Kidney (tissue), 14 donors: ENCODE measurements around the gene RDH12. TPM values are rescaled to one million over a fixed set of nuclear protein-coding genes. Genes with fewer than 3 reads are reported as not detected.
A peak's percentile ranks its signal among the peaks of the same experiment; 100 is the strongest.
"Not testable (repeated sequence)": the region's sequence is repeated elsewhere in the genome, so short reads cannot be mapped to it uniquely, and the experiment has no call there.

ENCODE experiments used
- DNase-seq, 5 donors: peaks; one replicate each; pipeline ENCODE4 v3.0.0-alpha.2; 2013 to 2020
- FAIRE-seq: peaks from 2 replicates; lab custom pipeline; 2012; peaks lifted over from hg19 to GRCh38; lab: Jason Lieb, UNC
- H3K27ac ChIP-seq, 2 donors: one replicate each; pipeline ENCODE4 v1.7.0; 2013; ENCODE audit warnings: low read depth in 2 of 2, low read length in 2 of 2, inconsistent platforms in 1 of 2
- H3K27me3 ChIP-seq: one replicate; pipeline ENCODE4 v1.7.1; 2013; ENCODE audit warnings: low read length, inconsistent platforms; ENCODE audit not compliant: control insufficient read depth, insufficient read depth
- H3K36me3 ChIP-seq, 3 donors: one replicate each; pipeline versions ENCODE4 v1.7.0 to v1.7.1; 2013; ENCODE audit warnings: low read length in 3 of 3, control low read depth in 1 of 3, inconsistent platforms in 1 of 3; ENCODE audit not compliant: insufficient read depth in 3 of 3, control insufficient read depth in 2 of 3
- H3K4me1 ChIP-seq, 3 donors: one replicate each; pipeline versions ENCODE4 v1.7.0 to v1.7.1; 2013; ENCODE audit warnings: low read length in 3 of 3, inconsistent platforms in 1 of 3, low read depth in 1 of 3; ENCODE audit not compliant: control insufficient read depth in 2 of 3, insufficient read depth in 2 of 3
- H3K4me3 ChIP-seq, 3 donors: one replicate each; pipeline versions ENCODE4 v1.7.0 to v1.8.1; 2013; ENCODE audit warnings: low read length in 3 of 3, control low read depth in 1 of 3, inconsistent platforms in 1 of 3
- H3K9ac ChIP-seq, 3 donors: one replicate each; pipeline versions ENCODE4 v1.7.0 to v1.7.1; 2013; ENCODE audit warnings: low read length in 3 of 3, control low read depth in 1 of 3, inconsistent platforms in 1 of 3
- H3K9me3 ChIP-seq, 3 donors: one replicate each; pipeline versions ENCODE4 v1.7.0 to v1.7.1; 2013; ENCODE audit warnings: low read length in 3 of 3, control low read depth in 1 of 3, inconsistent platforms in 1 of 3; ENCODE audit not compliant: control insufficient read depth in 2 of 3, insufficient read depth in 1 of 3
- intact Hi-C: fragments of 100-400 bp; cut with DNase I; formaldehyde crosslinking; loops from one replicate; pipeline ENCODE4 v1.11.1; 2022
- polyA plus RNA-seq: library from polyadenylated mRNA; stranded (reverse); fragments of 350-450 nt; fragmentation: Illumina TruSeq; extraction: RNeasy Lipid Tissue Mini Kit (QIAGEN cat#74804); gene quantifications from one replicate; pipeline ENCODE4 v1.2.3, GENCODE V29; 2014; ENCODE audit warnings: low read depth, low replicate concordance; ENCODE audit not compliant: insufficient read depth
- total RNA-seq: library from RNA; stranded (reverse); fragmentation: NEBNext Ultra II Directional; extraction: Animal tissue kit (Norgen Biotek cat#: 25700); gene quantifications from one replicate; pipeline ENCODE4 v1.2.1, GENCODE V29; 2021
- TF ChIP-seq, protein P1 (sequence below): IDR thresholded peaks from 3 replicates; pipeline ENCODE4 v1.5.1; 2012; ENCODE audit warnings: mild to moderate bottlenecking, moderate library complexity, borderline replicate concordance; ENCODE audit not compliant: insufficient read depth; ENCODE audit errors: extremely low read depth
- donor health status: control.
- donor health status: control.
- donor health status: control.
- donor health status: control.
- donor health status: control.
- donor health status: DM: yes; HTN: yes; CAD: no.
- donor health status: Normal renal cell carcinoma (clear cell type).

RDH12 gene
- total and polyA plus RNA-seq, 2 donors from 2014 or later, result 0.22 to 10.0 TPM

GRCh38 chr14:67704484-67705089 lies 2.9 kb downstream of the RDH12 start:
- no peak overlapping the region for H3K9ac ChIP-seq
- H3K4me3 ChIP-seq, result no peak overlapping the region
- no peak overlapping the region for H3K27ac ChIP-seq
- no peaks in the 10 kb centered on the region for H3K9me3 ChIP-seq
- intact Hi-C loops, result loop anchor here (10.0 kb wide), 1 partner anchor 120 kb away; no protein-coding TSS in a partner anchor
- DNase-seq (peak in 3 of 5 donors; percentile 38 to 77 (median 74)), FAIRE-seq (no peak)
- H3K4me1 ChIP-seq, result peaks cover 0 to 8% (median 0%) of the 10 kb centered on the region in 3 donors
- no peaks in the 10 kb centered on the region for H3K27me3 ChIP-seq
- no peaks in the 10 kb centered on the region for H3K36me3 ChIP-seq
- TF ChIP-seq, protein P1, sequence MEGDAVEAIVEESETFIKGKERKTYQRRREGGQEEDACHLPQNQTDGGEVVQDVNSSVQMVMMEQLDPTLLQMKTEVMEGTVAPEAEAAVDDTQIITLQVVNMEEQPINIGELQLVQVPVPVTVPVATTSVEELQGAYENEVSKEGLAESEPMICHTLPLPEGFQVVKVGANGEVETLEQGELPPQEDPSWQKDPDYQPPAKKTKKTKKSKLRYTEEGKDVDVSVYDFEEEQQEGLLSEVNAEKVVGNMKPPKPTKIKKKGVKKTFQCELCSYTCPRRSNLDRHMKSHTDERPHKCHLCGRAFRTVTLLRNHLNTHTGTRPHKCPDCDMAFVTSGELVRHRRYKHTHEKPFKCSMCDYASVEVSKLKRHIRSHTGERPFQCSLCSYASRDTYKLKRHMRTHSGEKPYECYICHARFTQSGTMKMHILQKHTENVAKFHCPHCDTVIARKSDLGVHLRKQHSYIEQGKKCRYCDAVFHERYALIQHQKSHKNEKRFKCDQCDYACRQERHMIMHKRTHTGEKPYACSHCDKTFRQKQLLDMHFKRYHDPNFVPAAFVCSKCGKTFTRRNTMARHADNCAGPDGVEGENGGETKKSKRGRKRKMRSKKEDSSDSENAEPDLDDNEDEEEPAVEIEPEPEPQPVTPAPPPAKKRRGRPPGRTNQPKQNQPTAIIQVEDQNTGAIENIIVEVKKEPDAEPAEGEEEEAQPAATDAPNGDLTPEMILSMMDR, result peak; percentile 74

GRCh38 chr14:67705211-67705610 lies 3.5 kb downstream of the RDH12 start:
- Histone ChIP-seq H3K4me1 (peaks cover 0 to 8% (median 0%) of the 10 kb centered on the region in 3 donors), H3K27me3 (no peaks in the 10 kb centered on the region), H3K4me3 (no peak overlapping the region), H3K36me3 (no peaks in the 10 kb centered on the region), H3K27ac (no peak overlapping the region), H3K9me3 (no peaks in the 10 kb centered on the region), H3K9ac (no peak overlapping the region)
- intact Hi-C loops, result loop anchor here (10.0 kb wide), 1 partner anchor 120 kb away; no protein-coding TSS in a partner anchor
- FAIRE-seq (no peak), DNase-seq (no peak)
- TF ChIP-seq, protein P1, result no peak

DNA sequence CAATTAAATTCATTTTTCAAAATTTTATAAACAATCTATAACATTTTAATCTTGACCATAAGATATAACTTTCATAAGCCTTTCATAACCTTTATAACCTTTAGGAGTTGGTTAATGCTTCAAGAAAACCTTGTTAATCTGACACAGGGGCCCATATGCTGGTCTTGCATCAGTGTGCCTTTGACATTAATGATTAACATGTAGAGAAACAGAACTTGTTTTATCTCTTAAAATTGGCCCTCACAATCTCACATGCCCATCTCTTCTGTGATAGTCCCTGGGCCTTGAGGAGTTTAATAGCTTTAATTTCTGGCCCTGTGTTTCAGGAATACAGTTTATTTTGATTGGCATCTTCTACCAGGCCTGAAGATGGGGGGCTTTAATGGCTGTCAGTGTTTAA lies 7.7 kb downstream of the RDH12 start:
- H3K4me1 ChIP-seq, DNase-seq, H3K36me3 ChIP-seq, FAIRE-seq, H3K27me3 ChIP-seq, H3K27ac ChIP-seq, H3K4me3 ChIP-seq, H3K9ac ChIP-seq, H3K9me3 ChIP-seq: not testable (repeated sequence)
- intact Hi-C loops, result loop anchor here (10.0 kb wide), 1 partner anchor 125 kb away; no protein-coding TSS in a partner anchor

DNA sequence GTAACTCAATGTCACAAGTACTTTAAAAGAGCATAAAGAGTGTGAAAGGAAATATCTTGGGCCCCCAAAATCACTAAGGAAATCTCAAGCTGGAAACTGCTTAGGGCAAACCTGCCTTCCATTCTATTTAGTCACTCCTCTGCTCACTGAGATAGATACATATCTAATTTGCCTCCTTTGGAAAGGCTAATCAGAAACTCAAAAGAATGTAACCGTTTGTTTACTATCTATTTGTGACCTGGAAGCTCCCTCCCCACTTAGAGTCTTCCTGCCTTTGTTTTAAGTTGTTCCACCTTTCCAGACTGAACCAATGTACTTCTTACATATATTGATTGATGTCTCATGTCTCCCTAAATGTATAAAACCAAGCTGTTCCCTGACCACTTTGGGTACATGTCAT lies 8.1 kb downstream of the RDH12 start:
- intact Hi-C loops, result loop anchor here (10.0 kb wide), 1 partner anchor 125 kb away; no protein-coding TSS in a partner anchor
- DNase-seq, H3K4me3 ChIP-seq, H3K9ac ChIP-seq, FAIRE-seq, H3K4me1 ChIP-seq, H3K27me3 ChIP-seq, H3K27ac ChIP-seq, H3K36me3 ChIP-seq, H3K9me3 ChIP-seq: not testable (repeated sequence)
